ENCODE data around the gene RHCG.

DNA sequence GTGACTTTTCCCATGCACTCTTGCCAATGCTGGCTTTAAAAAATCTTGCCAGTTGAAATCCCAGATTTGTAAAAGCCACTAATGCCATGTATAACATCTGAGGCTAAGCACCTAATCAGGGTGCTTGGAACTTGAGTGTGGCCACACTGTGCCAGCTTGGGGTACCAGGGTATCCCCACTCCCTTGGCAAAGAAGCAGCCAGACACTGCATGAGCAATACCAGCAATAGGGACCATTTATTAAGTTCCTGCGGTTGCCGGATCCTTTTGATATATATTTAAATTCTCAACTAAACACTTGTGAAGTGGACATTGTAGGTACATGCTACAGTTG is 2.2 kb upstream of the RHCG start:
- TF ChIP-seq, protein P1, sequence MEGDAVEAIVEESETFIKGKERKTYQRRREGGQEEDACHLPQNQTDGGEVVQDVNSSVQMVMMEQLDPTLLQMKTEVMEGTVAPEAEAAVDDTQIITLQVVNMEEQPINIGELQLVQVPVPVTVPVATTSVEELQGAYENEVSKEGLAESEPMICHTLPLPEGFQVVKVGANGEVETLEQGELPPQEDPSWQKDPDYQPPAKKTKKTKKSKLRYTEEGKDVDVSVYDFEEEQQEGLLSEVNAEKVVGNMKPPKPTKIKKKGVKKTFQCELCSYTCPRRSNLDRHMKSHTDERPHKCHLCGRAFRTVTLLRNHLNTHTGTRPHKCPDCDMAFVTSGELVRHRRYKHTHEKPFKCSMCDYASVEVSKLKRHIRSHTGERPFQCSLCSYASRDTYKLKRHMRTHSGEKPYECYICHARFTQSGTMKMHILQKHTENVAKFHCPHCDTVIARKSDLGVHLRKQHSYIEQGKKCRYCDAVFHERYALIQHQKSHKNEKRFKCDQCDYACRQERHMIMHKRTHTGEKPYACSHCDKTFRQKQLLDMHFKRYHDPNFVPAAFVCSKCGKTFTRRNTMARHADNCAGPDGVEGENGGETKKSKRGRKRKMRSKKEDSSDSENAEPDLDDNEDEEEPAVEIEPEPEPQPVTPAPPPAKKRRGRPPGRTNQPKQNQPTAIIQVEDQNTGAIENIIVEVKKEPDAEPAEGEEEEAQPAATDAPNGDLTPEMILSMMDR (IDR thresholded peaks at IDR 0.05; ENCODE audit: low read depth, low read length, missing input control) = no peak
- TF ChIP-seq, protein P2, sequence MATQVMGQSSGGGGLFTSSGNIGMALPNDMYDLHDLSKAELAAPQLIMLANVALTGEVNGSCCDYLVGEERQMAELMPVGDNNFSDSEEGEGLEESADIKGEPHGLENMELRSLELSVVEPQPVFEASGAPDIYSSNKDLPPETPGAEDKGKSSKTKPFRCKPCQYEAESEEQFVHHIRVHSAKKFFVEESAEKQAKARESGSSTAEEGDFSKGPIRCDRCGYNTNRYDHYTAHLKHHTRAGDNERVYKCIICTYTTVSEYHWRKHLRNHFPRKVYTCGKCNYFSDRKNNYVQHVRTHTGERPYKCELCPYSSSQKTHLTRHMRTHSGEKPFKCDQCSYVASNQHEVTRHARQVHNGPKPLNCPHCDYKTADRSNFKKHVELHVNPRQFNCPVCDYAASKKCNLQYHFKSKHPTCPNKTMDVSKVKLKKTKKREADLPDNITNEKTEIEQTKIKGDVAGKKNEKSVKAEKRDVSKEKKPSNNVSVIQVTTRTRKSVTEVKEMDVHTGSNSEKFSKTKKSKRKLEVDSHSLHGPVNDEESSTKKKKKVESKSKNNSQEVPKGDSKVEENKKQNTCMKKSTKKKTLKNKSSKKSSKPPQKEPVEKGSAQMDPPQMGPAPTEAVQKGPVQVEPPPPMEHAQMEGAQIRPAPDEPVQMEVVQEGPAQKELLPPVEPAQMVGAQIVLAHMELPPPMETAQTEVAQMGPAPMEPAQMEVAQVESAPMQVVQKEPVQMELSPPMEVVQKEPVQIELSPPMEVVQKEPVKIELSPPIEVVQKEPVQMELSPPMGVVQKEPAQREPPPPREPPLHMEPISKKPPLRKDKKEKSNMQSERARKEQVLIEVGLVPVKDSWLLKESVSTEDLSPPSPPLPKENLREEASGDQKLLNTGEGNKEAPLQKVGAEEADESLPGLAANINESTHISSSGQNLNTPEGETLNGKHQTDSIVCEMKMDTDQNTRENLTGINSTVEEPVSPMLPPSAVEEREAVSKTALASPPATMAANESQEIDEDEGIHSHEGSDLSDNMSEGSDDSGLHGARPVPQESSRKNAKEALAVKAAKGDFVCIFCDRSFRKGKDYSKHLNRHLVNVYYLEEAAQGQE (IDR thresholded peaks at IDR 0.05) = no peak
- TF ChIP-seq TAF1 (conservative IDR thresholded peaks at IDR 0.05) = no peak
